MM.1S (cell line): ENCODE measurements around the gene NCAM2.

ENCODE experiments used
- EZH2phosphoT487 ChIP-seq: fragments of 300-600 bp; sonication (generic); IDR thresholded peaks from 2 replicates; pipeline ENCODE4 v1.6.1; 2018; ENCODE audit warnings: antibody characterized with exemption, low read length
- TF ChIP-seq, protein P1 (sequence below): fragments of 300-600 bp; sonication (generic); IDR thresholded peaks from 2 replicates; pipeline ENCODE4 v1.5.1; 2016; ENCODE audit warnings: antibody characterized with exemption, low read length, mixed read lengths

DNA sequence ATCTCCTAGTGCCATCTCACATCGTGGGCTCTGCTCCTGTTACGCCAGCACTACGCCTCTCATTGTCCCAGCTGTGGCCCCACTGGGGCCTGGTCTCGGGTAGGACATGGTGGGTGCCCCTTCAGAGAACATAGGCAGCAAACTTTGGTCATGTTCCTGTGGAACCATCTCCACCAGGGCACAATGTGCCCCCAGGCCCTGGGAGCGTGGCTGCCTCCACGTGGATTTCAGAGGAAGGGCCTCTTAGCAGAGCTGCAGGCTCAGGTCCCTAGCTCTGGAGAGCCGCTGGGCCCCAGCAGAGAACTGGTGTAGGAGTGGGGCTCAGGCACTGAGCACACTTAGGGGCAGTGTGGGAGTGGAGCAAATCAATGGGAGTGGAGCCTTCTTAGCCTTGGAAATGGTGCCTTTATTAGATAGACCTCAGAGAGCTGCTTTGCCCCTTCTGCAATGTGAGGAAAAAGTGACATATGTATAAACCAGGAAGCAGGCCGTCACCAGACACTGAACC lies 460.0 kb downstream of the NCAM2 start:
- TF ChIP-seq, protein P1, sequence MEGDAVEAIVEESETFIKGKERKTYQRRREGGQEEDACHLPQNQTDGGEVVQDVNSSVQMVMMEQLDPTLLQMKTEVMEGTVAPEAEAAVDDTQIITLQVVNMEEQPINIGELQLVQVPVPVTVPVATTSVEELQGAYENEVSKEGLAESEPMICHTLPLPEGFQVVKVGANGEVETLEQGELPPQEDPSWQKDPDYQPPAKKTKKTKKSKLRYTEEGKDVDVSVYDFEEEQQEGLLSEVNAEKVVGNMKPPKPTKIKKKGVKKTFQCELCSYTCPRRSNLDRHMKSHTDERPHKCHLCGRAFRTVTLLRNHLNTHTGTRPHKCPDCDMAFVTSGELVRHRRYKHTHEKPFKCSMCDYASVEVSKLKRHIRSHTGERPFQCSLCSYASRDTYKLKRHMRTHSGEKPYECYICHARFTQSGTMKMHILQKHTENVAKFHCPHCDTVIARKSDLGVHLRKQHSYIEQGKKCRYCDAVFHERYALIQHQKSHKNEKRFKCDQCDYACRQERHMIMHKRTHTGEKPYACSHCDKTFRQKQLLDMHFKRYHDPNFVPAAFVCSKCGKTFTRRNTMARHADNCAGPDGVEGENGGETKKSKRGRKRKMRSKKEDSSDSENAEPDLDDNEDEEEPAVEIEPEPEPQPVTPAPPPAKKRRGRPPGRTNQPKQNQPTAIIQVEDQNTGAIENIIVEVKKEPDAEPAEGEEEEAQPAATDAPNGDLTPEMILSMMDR = no peak
- TF ChIP-seq EZH2phosphoT487 = no peak
